NCI-H146 (cell line): ENCODE data around the gene CAMK2B.

Experiments used
- DNase-seq: peaks from one replicate; lab custom pipeline; 2025; lab: John Stamatoyannopoulos, UW

Gene CAMK2B

DNA sequence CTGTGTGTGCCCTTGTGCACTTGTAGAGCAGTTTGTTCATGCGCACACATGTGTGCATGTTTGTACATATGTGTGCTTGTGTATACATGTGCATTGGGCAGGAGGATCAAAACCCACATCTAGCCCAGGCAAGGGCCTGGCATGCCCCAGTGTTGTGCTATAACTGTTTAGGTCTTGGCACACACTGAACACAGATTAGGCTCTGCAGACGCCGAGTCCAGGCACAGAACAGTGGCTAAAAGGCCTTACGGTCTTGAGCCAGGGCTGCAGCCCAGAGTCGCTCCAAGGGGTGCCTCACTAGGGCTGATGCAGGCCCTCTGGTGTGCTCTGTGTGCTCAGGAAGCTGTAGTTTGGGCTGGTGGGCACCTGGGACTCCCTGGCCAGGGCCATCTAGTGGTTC lies 68.9 kb downstream of the CAMK2B start:
- no peak for DNase-seq

- DNase-seq, result no peak
These were observed 73.5 kb downstream of the CAMK2B start for GRCh38 chr7:44251881-44252280.

- DNase-seq, result no peak
These were observed 74.1 kb downstream of the CAMK2B start for GRCh38 chr7:44251269-44251668.

- no peak for DNase-seq
These were observed 75.7 kb downstream of the CAMK2B start for GRCh38 chr7:44249639-44250234.

DNA sequence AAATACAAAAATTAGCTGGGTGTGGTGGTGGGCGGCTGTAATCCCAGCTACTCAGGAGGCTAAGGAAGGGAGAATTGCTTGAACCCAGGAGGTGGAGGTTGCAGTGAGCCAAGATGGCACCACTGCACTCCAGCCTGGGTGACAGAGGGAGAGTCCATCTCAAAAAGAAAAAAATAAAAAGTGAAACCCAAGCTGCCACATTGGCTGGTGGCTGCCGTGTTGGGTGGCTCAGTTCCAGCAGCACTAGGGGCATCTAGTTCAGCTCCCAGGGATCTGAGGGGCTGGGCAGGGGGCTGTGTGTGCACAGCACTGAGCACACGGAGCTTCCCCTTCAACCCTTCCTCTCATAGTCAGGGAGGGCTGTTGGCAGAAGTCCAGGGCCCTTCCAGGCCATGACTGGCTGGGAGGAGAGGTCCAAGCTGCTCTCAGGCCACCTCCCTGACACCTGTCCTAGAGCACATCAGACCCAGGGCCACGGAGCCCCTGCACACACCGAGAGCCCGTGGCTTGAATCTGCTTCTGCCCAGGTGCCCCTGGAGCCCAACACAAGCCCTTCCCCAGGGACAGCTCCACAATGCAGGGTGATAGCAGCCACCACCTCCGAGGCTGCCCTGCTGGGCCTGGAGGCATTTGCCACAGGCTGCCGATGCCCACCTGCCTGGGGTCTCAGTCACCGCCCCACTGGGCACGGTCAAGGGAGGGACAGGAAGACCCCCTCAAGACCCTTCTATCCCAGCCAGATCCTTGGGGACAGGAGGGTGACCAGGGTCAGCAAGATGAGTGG lies 77.3 kb downstream of the CAMK2B start:
- peak; percentile 14 for DNase-seq

GRCh38 chr7:44246396-44247113 lies 78.8 kb downstream of the CAMK2B start:
- no peak for DNase-seq

DNA sequence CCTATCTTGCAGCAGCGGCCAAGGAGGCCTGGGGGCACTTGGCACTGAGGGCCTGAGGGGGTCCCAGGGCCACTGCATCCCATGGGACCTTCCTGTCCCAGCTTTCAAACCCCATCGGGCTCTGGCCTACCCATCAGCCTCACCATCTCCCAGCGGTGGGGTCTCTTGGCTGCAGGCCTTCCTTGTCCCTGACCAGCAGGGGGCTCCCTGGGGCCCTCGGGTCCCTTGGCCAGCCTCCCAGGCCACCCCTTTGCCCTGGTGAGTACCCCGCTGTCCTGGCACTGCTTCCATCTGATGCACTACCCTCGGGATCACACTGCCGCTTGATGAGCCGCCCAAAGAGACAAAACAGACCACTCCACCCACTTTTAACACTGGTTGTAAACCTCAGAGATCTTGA lies 81.1 kb downstream of the CAMK2B start:
- DNase-seq, result peak; percentile 27

GRCh38 chr7:44242091-44242490 lies 83.3 kb downstream of the CAMK2B start:
- no peak for DNase-seq

DNA sequence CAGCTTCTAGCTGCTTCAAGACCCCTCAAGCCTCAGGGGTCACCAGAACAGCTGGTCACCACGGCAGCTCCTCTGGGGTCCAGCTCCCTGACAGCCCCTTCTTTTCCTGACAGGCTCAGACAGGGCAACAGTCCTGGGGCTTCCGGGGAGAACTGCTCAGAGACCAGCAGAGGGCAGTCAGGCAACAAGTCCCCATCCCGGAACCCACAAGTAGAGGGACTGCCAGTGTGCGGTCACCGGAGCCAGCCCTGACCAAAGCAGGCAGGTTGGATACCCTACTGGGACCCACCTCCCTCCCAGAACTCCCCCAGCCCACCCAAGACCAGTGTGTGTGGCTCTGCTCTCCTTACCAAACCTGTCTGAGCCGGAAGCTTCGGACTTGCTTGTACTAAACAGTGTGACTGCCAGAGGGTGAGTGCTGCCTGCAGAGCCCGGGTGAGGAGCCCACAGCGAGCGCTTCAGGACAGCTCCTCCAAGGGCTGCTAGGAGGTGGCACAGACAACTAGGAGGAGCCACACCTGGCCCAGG lies 84.3 kb downstream of the CAMK2B start:
- DNase-seq, result peak; percentile 72

DNA sequence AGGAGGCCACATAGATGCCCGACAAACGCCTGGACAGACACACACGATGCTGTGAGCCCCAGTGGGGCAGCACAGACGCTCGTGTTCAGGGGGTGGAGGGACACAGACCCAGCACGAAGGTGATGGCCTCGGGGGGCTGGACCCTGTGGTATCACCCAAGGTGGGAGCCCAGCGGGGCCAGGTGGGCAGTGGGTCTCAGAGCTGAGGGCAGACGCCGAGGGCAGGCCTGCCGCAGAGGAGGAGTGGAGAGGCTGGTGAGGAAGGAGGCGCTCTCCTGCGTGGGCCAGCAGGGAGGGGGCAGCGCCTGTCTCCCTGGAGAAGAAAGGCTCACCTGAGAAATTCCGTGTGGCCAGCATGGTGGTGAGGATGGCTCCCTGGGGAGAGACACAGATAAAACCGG lies 85.0 kb downstream of the CAMK2B start:
- no peak for DNase-seq

GRCh38 chr7:44239361-44239760 lies 86.0 kb downstream of the CAMK2B start:
- no peak for DNase-seq

DNA sequence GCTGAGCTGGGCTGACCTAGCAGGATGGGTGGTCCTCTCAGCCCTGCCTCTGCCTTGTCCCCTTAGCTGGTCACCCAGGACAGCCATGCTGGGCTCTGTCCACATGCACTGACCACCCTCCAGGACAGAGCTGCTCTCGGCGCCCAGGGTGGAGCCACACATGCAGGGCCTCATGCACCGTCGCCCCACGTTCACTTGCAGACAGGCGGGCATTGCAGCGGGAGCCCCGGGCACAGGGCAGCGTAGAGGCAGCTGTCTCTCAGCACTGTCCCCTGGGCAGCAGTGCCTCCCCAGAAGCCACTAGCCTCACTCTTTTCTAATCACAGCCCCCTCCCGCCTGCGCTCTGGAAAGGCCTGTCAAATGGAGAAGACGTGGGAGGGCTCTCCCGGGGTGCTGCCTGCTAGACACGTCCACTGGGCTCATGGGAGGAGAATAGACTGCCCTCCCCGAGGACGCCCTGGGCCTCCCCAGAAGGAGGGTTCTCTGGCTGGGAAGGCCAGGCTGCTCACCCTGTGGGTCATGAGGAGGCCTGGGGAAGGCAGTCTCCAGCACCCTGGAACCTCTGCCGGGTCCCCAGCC lies 87.2 kb downstream of the CAMK2B start:
- DNase-seq, result no peak

DNA sequence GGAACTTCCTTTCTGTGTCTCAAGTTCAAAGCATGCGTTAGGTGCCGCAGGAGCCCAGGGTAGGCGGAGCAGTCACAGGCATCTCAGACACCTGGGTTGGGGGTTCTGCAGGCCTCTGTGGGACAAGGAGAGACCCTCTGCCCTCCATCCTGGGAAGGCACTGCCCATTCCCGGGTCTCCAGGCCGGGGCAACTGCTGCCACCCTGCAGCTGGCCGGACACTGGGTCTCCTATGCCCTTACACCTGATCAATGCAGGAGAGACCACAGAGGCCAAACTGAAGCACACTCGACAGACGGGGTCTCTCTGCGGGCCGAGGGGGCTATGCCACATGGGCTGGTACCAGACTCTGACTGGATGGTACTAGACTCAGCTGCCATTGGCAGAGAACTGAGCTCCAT lies 87.7 kb downstream of the CAMK2B start:
- DNase-seq, result no peak

- peak; percentile 73 for DNase-seq
These were observed 89.1 kb downstream of the CAMK2B start for GRCh38 chr7:44236333-44236728.

DNA sequence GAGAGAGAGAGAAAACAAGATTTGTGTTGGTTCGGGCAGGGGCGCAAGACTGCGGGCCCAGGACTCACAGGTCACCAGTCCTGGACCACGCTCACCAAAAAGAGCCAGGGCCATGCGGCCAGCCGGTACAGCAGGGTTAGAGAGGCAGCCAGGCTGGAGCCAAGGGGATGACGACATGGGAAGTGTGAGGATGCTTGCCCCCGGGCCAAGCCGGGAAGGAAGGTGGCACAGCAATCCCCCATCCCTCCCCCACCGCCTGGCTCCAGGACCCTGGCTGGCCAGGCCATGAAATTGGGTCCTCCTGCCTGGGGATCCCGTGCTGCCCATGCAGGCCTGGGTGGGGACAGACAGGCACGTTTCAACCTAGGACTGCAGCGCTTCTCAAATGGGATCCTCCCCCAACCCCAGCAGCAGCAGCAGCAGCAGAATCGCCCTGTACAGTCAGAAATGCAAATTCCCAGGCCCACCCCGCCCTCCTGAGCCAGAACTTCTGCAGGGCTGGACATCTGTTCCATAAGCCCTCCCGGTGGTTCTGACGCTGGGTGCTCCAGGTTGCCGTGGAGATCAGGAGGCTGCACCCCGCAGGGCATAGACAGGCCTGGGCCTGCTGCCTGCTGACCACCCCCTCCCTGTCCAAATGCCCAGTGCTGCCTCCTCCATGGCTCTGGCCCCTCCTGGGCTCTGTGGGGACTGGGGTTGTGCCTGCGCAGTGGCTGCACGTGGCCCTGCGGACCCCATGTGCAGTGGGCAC lies 89.6 kb downstream of the CAMK2B start:
- DNase-seq, result peak; percentile 97

GRCh38 chr7:44235066-44235465 lies 90.3 kb downstream of the CAMK2B start:
- no peak for DNase-seq

DNA sequence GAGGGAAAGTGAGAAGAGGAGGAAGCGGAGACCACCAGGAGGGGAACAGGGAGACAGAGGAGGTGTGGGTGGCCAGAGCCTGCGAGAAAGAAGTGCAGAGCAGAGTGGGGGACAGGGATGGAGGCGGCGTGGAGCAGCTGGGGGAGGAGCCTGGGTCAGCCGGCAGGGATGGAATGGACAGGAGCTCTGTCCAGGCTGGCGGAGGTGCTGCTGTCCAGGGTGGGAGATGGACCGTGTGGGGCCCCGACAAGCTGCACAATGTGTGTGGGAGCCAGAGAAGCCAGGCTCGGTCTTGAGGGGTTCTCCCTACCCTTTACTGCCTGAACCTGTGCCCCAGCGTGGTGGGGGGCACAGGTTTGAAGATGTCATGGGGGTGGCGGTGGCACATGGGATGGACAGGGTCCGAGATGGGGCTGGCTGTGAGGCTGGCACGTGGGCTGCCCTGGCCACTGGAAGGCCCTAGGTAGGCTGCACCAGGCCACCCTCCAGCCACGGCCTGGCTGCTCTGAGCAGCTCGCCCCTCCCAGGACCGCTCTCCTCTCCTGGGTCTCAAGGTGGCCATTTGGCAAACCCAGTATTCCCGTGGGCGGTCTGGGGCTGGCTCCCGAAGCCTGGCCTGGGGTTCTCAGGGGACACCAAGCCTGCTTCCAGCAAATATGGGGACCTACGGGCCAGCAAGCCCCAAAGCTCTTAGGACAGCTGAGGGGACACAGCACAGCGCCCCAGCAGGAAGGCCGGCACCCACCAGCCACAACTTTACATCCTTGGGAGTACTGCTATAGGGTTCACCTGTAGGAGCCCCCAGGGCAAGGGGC lies 92.3 kb downstream of the CAMK2B start:
- DNase-seq, result no peak

DNA sequence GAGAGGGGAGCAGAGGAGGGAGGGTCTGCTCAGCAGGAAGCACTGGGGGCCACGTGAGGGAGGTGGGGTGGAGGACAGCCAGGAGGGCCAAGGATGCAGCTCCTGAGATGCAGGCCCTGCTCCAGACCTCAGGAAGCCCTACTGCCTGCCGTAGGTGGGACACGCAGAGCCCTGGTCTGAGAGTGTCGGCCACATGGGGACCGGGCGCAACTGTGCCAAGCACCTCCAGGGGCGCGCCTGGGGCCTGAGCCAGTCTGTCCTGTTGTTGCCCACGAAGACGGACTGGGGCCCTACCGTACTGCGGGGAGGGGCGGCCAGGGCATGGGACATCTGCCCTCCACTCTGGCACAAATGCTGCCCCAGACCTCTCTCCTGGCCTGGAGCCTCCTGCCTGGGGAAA lies 93.0 kb downstream of the CAMK2B start:
- DNase-seq, result no peak

DNA sequence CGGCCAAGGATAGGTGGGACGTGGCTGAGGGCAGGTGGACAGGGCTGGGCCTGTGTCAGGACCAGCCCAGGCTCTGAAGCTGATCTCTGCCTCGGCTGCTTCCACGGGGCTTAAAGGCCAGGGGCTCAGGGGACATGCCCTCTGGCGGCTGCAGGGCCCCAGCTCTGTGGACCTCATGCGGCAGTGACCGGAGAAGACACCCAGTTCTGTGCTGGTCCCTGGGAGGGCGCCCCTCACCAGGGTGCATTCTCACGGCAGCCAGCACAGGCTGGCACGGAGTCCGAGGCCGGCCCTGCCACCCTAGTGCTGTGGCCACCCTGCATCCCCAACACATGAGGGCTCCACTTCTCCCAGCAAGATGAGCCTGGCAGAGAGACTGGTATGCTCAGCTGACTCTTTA lies 94.3 kb downstream of the CAMK2B start:
- DNase-seq, result no peak

GRCh38 chr7:44230286-44230685 lies 95.1 kb downstream of the CAMK2B start:
- DNase-seq, result no peak

- no peak for DNase-seq
These were observed 95.8 kb downstream of the CAMK2B start for GRCh38 chr7:44229546-44230105.
